Measurements from ENCODE around the gene NCAM2. TPM values are rescaled to one million over a fixed set of nuclear protein-coding genes. Genes with fewer than 3 reads are reported as not detected.

Gene NCAM2
- total and polyA plus RNA-seq, 2 of the 4 experiments (the other 2 are of a cell fraction), result 2.7 to 5.0 TPM

- POLR2A ChIA-PET (ENCODE audit: unreplicated experiment), result no interaction called here
- Histone ChIP-seq H2BK5ac (ENCODE audit: low read depth, low read length, poor library complexity, severe bottlenecking) (peak overlapping the region; percentile 11), H2AK5ac (ENCODE audit: low read depth, low read length) (no peak overlapping the region), H3K4me2 (ENCODE audit: low read depth, low read length) (no peak overlapping the region), H2BK20ac (ENCODE audit: low read depth, low read length) (no peak overlapping the region), H3K9ac (ENCODE audit: low read depth, low read length) (no peak overlapping the region), H3K18ac (ENCODE audit: low read depth, low read length) (no peak overlapping the region), H3K36me3 (ENCODE audit: control insufficient read depth, insufficient read depth, low read length) (no peaks in the 10 kb centered on the region), H4K20me1 (ENCODE audit: insufficient read depth, low read length) (no peaks in the 10 kb centered on the region), H3K4ac (ENCODE audit: low read depth, low read length) (no peak overlapping the region), H2AFZ (replicated peaks; ENCODE audit: low read length, poor library complexity) (no peak overlapping the region), H3K79me1 (ENCODE audit: low read depth in 1 of 2, low read length in 2 of 2) (no peaks in the 10 kb centered on the region), H3K9me3 (ENCODE audit: control insufficient read depth, insufficient read depth, low read length) (no peaks in the 10 kb centered on the region), H3K14ac (replicated peaks; ENCODE audit: low read depth, low read length) (no peak overlapping the region), H4K8ac (ENCODE audit: low read depth in 2 of 2, low read length in 2 of 2) (no peak overlapping the region), H3K56ac (ENCODE audit: extremely low read depth, insufficient read depth, low read length) (no peak overlapping the region), H3K27me3 (ENCODE audit: control insufficient read depth, insufficient read depth, low read length) (no peaks in the 10 kb centered on the region), H2BK15ac (ENCODE audit: low read depth, low read length) (no peak overlapping the region), H3K23ac (ENCODE audit: low read depth, low read length) (no peak overlapping the region), H4K5ac (ENCODE audit: low read depth, low read length) (no peak overlapping the region), H3K4me3 (ENCODE audit: insufficient read depth, low read depth, low read length) (no peak overlapping the region), H2BK120ac (ENCODE audit: low read depth, low read length) (no peak overlapping the region), H4K91ac (ENCODE audit: insufficient read depth, low read depth, low read length) (no peak overlapping the region), H2AK9ac (replicated peaks; ENCODE audit: low read depth, low read length, poor library complexity) (no peak overlapping the region), H3K9me1 (ENCODE audit: insufficient read depth, low read length) (no peaks in the 10 kb centered on the region), H3K4me1 (ENCODE audit: control insufficient read depth, insufficient read depth, low read length) (no peaks in the 10 kb centered on the region; the same call in 1 of the 2 replicates), H3K27ac (ENCODE audit: insufficient read depth, low read length) (no peak overlapping the region)
- no CpG with 5 or more reads among the region's 2 CpGs for WGBS, 2 experiments (ENCODE audit: extremely low coverage in 2 of 2, insufficient read length in 1 of 2)
- intact Hi-C loops (cut with micrococcal nuclease) (no loop called here), dilution Hi-C loops (cut with HindIII; ENCODE audit: low sequenced_read_pairs, unreplicated experiment) (no loop called here), in situ Hi-C loops (cut with MboI; ENCODE audit: low sequenced_read_pairs) (loop anchor here (25.0 kb wide), 1 partner anchor 188 kb away; no protein-coding TSS in a partner anchor)
- ATAC-seq (ENCODE audit: low read depth), result no peak
- BruUV-seq (replicated peaks), result no TSS peak
- DNase-seq, result no peak
- CTCF ChIA-PET, result interaction anchor here (1.1 kb wide), 1 partner anchor 747 kb away, joined by 3 read pairs; no protein-coding TSS in a partner anchor
- TF ChIP-seq FOS (IDR thresholded peaks at IDR 0.05; ENCODE audit: low read depth, low read length) (no peak), CTCF (conservative IDR thresholded peaks at IDR 0.05; ENCODE audit: low read depth, low read length) (no peak), RFX5 (IDR thresholded peaks at IDR 0.05; ENCODE audit: low read depth, low read length) (no peak), RAD21 (IDR thresholded peaks at IDR 0.05; ENCODE audit: low read length) (no peak), CEBPB (IDR thresholded peaks at IDR 0.05; ENCODE audit: low read depth, low read length) (no peak), USF2 (IDR thresholded peaks at IDR 0.05; ENCODE audit: low read depth, low read length) (no peak)
Measured at GRCh38 chr21:21174676-21175075, 176.5 kb downstream of the NCAM2 start.
